HepG2 (cell line): ENCODE measurements around the gene SPAG9. TPM values are rescaled to one million over a fixed set of nuclear protein-coding genes. Genes with fewer than 3 reads are reported as not detected.

Source experiments
- CREB3 ChIP-seq: sonication (generic); formaldehyde crosslinking; IDR thresholded peaks from 2 replicates; pipeline ENCODE4 v1.5.0; 2020; ENCODE audit warnings: missing genetic modification reagents
- HNF4G ChIP-seq, 2 experiments: sonication (generic) in 1 of 2; formaldehyde crosslinking in 1 of 2; IDR thresholded peaks; 2 replicates each; pipeline versions ENCODE4 v1.4.0 to v1.6.1; 2011 to 2020; ENCODE audit warnings: borderline replicate concordance in 2 of 2, low read depth in 2 of 2, mild to moderate bottlenecking in 2 of 2, low read length in 1 of 2, missing genetic modification reagents in 1 of 2, moderate library complexity in 1 of 2
- IRF1 ChIP-seq: sonication (generic); formaldehyde crosslinking; IDR thresholded peaks from 2 replicates; pipeline ENCODE4 v1.4.0; 2020; ENCODE audit warnings: low read depth, mild to moderate bottlenecking, missing genetic modification reagents
- MAF1 ChIP-seq: sonication (generic); formaldehyde crosslinking; IDR thresholded peaks from 2 replicates; pipeline ENCODE4 v1.5.0; 2020; ENCODE audit warnings: missing genetic modification reagents, borderline replicate concordance
- PREB ChIP-seq: sonication (generic); formaldehyde crosslinking; IDR thresholded peaks from 2 replicates; pipeline ENCODE4 v1.4.0; 2020; ENCODE audit warnings: missing genetic modification reagents
- RAD51 ChIP-seq: fragments of 450-650 bp; IDR thresholded peaks from 2 replicates; pipeline ENCODE4 v1.6.1; 2016; ENCODE audit warnings: borderline replicate concordance
- SRF ChIP-seq: IDR thresholded peaks from 2 replicates; pipeline ENCODE4 v1.6.1; 2011; ENCODE audit warnings: mild to moderate bottlenecking, low read depth, low read length, moderate library complexity
- ZFP82 ChIP-seq: sonication (generic); formaldehyde crosslinking; IDR thresholded peaks from 2 replicates; pipeline ENCODE4 v1.5.1; 2020; ENCODE audit warnings: mild to moderate bottlenecking, missing genetic modification reagents, borderline replicate concordance
- ZNF530 ChIP-seq: sonication (generic); formaldehyde crosslinking; IDR thresholded peaks from 2 replicates; pipeline ENCODE4 v1.5.0; 2020; ENCODE audit warnings: low read depth, mild to moderate bottlenecking, missing genetic modification reagents
- ZNF598 ChIP-seq: sonication (generic); formaldehyde crosslinking; IDR thresholded peaks from 2 replicates; pipeline ENCODE4 v1.5.1; 2020; ENCODE audit warnings: mild to moderate bottlenecking, missing genetic modification reagents, borderline replicate concordance
- ZSCAN12 ChIP-seq: sonication (generic); formaldehyde crosslinking; IDR thresholded peaks from 2 replicates; pipeline ENCODE4 v1.9.0; 2021; ENCODE audit warnings: mild to moderate bottlenecking, missing genetic modification reagents
- polyA plus RNA-seq, 8 experiments: library from polyadenylated mRNA; depleted of rRNA in 3 of 8; stranded (reverse) in 7 of 8; unstranded in 1 of 8; fragments of >200 nt; fragmentation: Illumina TruSeq in 4 of 8; extraction: Trizol in 4 of 8; gene quantifications; 2 replicates each; pipeline versions ENCODE4 v1.2.1 to v1.2.3, GENCODE V29; 2011 to 2016; ENCODE audit warnings: low read depth in 4 of 8, missing spikeins in 1 of 8, mixed read lengths in 1 of 8; ENCODE audit not compliant: insufficient read depth in 1 of 8
- total RNA-seq, 5 experiments: library from RNA; depleted of rRNA; stranded (reverse); fragments of >200 nt; fragmentation: Illumina TruSeq; extraction: Trizol; gene quantifications; 2 replicates each; pipeline ENCODE4 v1.2.3, GENCODE V29; 2016; ENCODE audit warnings: low read depth in 1 of 5
- TF ChIP-seq, protein P1 (sequence below): sonication (generic); formaldehyde crosslinking; IDR thresholded peaks from 2 replicates; pipeline ENCODE4 v1.5.0; 2020; ENCODE audit warnings: mild to moderate bottlenecking, missing genetic modification reagents, borderline replicate concordance
- TF ChIP-seq, protein P2 (sequence below): sonication (generic); formaldehyde crosslinking; IDR thresholded peaks from 2 replicates; pipeline ENCODE4 v1.4.0; 2020; ENCODE audit warnings: mild to moderate bottlenecking, low read depth, missing genetic modification reagents
- TF ChIP-seq, protein P3 (sequence below): sonication (generic); formaldehyde crosslinking; IDR thresholded peaks from 2 replicates; pipeline ENCODE4 v1.4.0; 2020; ENCODE audit warnings: mild to moderate bottlenecking, missing genetic modification reagents
- TF ChIP-seq, protein P4 (sequence below): IDR thresholded peaks from 2 replicates; pipeline ENCODE4 v1.6.1; 2016

SPAG9 gene
- total and polyA plus RNA-seq, 2 of the 13 experiments (the other 11 are each of a cell fraction or from before 2014, with no cell fraction given), result 43.2 to 78.6 TPM

DNA sequence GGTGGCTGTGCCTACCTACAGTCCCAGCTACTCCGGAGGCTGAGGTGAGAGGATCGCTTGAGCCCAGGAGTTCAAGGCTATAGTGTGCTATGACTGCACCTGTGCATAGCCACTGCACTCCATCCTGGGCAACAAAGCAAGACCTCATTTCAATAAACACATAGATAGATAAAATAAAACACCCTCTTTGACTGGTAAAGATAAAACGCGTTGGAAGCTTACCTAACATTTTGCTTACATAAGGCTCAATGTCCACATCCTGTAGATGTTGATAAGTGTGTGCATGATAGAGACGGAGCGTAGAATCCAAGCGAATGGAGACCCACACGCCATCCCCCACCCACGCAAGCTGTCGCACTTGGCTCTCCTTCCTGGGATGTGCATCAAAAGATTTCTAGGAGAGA is 141.1 kb downstream of the SPAG9 start (continued):
- TF ChIP-seq PREB, result no peak
- TF ChIP-seq, protein P1, sequence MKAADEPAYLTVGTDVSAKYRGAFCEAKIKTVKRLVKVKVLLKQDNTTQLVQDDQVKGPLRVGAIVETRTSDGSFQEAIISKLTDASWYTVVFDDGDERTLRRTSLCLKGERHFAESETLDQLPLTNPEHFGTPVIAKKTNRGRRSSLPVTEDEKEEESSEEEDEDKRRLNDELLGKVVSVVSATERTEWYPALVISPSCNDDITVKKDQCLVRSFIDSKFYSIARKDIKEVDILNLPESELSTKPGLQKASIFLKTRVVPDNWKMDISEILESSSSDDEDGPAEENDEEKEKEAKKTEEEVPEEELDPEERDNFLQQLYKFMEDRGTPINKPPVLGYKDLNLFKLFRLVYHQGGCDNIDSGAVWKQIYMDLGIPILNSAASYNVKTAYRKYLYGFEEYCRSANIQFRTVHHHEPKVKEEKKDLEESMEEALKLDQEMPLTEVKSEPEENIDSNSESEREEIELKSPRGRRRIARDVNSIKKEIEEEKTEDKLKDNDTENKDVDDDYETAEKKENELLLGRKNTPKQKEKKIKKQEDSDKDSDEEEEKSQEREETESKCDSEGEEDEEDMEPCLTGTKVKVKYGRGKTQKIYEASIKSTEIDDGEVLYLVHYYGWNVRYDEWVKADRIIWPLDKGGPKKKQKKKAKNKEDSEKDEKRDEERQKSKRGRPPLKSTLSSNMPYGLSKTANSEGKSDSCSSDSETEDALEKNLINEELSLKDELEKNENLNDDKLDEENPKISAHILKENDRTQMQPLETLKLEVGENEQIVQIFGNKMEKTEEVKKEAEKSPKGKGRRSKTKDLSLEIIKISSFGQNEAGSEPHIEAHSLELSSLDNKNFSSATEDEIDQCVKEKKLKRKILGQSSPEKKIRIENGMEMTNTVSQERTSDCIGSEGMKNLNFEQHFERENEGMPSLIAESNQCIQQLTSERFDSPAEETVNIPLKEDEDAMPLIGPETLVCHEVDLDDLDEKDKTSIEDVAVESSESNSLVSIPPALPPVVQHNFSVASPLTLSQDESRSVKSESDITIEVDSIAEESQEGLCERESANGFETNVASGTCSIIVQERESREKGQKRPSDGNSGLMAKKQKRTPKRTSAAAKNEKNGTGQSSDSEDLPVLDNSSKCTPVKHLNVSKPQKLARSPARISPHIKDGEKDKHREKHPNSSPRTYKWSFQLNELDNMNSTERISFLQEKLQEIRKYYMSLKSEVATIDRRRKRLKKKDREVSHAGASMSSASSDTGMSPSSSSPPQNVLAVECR (CRISPR knock-in tag), result peak; percentile 31; the same call in 1 of the 2 replicates
- TF ChIP-seq RAD51, result no peak
- no peak for TF ChIP-seq MAF1
- TF ChIP-seq, protein P2, sequence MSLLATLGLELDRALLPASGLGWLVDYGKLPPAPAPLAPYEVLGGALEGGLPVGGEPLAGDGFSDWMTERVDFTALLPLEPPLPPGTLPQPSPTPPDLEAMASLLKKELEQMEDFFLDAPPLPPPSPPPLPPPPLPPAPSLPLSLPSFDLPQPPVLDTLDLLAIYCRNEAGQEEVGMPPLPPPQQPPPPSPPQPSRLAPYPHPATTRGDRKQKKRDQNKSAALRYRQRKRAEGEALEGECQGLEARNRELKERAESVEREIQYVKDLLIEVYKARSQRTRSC (CRISPR knock-in tag), result no peak
- TF ChIP-seq ZSCAN12 (CRISPR knock-in tag), result 0 out of 2 replicates have a peak, but pooled peaks have one; percentile 34
- TF ChIP-seq ZNF598 (CRISPR knock-in tag), result no peak
- TF ChIP-seq ZNF530, result no peak
- no peak for TF ChIP-seq SRF
- no peak for TF ChIP-seq ZFP82 (CRISPR knock-in tag)
- TF ChIP-seq, protein P3, sequence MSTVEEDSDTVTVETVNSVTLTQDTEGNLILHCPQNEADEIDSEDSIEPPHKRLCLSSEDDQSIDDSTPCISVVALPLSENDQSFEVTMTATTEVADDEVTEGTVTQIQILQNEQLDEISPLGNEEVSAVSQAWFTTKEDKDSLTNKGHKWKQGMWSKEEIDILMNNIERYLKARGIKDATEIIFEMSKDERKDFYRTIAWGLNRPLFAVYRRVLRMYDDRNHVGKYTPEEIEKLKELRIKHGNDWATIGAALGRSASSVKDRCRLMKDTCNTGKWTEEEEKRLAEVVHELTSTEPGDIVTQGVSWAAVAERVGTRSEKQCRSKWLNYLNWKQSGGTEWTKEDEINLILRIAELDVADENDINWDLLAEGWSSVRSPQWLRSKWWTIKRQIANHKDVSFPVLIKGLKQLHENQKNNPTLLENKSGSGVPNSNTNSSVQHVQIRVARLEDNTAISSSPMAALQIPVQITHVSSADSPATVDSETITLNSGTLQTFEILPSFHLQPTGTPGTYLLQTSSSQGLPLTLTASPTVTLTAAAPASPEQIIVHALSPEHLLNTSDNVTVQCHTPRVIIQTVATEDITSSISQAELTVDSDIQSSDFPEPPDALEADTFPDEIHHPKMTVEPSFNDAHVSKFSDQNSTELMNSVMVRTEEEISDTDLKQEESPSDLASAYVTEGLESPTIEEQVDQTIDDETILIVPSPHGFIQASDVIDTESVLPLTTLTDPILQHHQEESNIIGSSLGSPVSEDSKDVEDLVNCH, result no peak
- no peak for TF ChIP-seq CREB3
- TF ChIP-seq HNF4G (IDR thresholded peaks at IDR 0.05; ENCODE audit: borderline replicate concordance, low read depth, low read length), result peak; percentile 67; the same call in 1 of the 2 replicates
- TF ChIP-seq HNF4G (CRISPR knock-in tag; IDR thresholded peaks at IDR 0.05; ENCODE audit: borderline replicate concordance, low read depth), result peak; percentile 85; the same call in 1 of the 2 replicates
- TF ChIP-seq IRF1, result no peak
- TF ChIP-seq, protein P4, sequence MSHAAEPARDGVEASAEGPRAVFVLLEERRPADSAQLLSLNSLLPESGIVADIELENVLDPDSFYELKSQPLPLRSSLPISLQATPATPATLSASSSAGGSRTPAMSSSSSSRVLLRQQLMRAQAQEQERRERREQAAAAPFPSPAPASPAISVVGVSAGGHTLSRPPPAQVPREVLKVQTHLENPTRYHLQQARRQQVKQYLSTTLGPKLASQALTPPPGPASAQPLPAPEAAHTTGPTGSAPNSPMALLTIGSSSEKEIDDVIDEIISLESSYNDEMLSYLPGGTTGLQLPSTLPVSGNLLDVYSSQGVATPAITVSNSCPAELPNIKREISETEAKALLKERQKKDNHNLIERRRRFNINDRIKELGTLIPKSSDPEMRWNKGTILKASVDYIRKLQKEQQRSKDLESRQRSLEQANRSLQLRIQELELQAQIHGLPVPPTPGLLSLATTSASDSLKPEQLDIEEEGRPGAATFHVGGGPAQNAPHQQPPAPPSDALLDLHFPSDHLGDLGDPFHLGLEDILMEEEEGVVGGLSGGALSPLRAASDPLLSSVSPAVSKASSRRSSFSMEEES (CRISPR knock-in tag), result peak; percentile 46; the same call in 1 of the 2 replicates
